Ectodermal cell (in vitro differentiated cells): Measurements from ENCODE around the gene NEUROD1.
A peak's percentile ranks its signal among the peaks of the same experiment; 100 is the strongest.

Experiments
- H3K27ac ChIP-seq: 2 replicates; pipeline ENCODE4 v1.7.0; 2013; ENCODE audit warnings: mild to moderate bottlenecking, low read depth, low read length; ENCODE audit not compliant: insufficient read depth, poor library complexity, severe bottlenecking
- H3K27me3 ChIP-seq: 2 replicates; pipeline ENCODE4 v1.7.0; 2013; ENCODE audit warnings: mild to moderate bottlenecking, low read length; ENCODE audit not compliant: insufficient read depth, control insufficient read depth, poor library complexity, severe bottlenecking
- H3K36me3 ChIP-seq: one replicate; pipeline ENCODE4 v1.7.0; 2013; ENCODE audit warnings: low read length; ENCODE audit not compliant: control insufficient read depth, insufficient read depth
- H3K4me1 ChIP-seq: one replicate; pipeline ENCODE4 v1.7.0; 2013; ENCODE audit warnings: low read length; ENCODE audit not compliant: control insufficient read depth, insufficient read depth
- H3K4me3 ChIP-seq: 2 replicates; pipeline ENCODE4 v1.7.0; 2013; ENCODE audit warnings: low read depth, low read length, control low read depth; ENCODE audit not compliant: insufficient read depth
- H3K9me3 ChIP-seq: 2 replicates; pipeline ENCODE4 v1.7.0; 2013; ENCODE audit warnings: mild to moderate bottlenecking, low read length, moderate library complexity; ENCODE audit not compliant: control insufficient read depth
- WGBS, 2 experiments: methylation state at CpG; one replicate each; pipeline ENCODE4 v1.1.7; 2013; ENCODE audit warnings: missing lambda C conversion rate in 2 of 2; 5-methylcytosine and 5-hydroxymethylcytosine counted together

The NEUROD1 gene

GRCh38 chr2:181680937-181681811 is 857 bp upstream of the NEUROD1 start:
- whole genome bisulfite sequencing, 2 experiments, result 4 to 6% methylated on average over 38 of the region's 38 CpGs
- peaks cover 100% of the 10 kb centered on the region for H3K27me3 ChIP-seq
- H3K36me3 ChIP-seq, result no peaks in the 10 kb centered on the region
- H3K4me1 ChIP-seq, result peaks cover 21% of the 10 kb centered on the region
- no peak overlapping the region for H3K27ac ChIP-seq
- no peaks in the 10 kb centered on the region for H3K9me3 ChIP-seq
- H3K4me3 ChIP-seq, result peak overlapping the region; percentile 23

- 2 to 5% methylated on average over 20 of the region's 20 CpGs for WGBS, 2 experiments
- H3K27me3 ChIP-seq, result peaks cover 100% of the 10 kb centered on the region
- H3K4me3 ChIP-seq, result no peak overlapping the region
- H3K9me3 ChIP-seq, result no peaks in the 10 kb centered on the region
- H3K4me1 ChIP-seq, result peaks cover 19% of the 10 kb centered on the region
- H3K36me3 ChIP-seq, result no peaks in the 10 kb centered on the region
- H3K27ac ChIP-seq, result no peak overlapping the region
Observed at GRCh38 chr2:181679544-181679979, 755 bp downstream of the NEUROD1 start.

GRCh38 chr2:181678861-181679543 is 1.3 kb downstream of the NEUROD1 start:
- 32 to 37% methylated on average over 17 to 18 of the region's 18 CpGs for WGBS, 2 experiments
- no peaks in the 10 kb centered on the region for H3K36me3 ChIP-seq
- H3K4me1 ChIP-seq, result peaks cover 14% of the 10 kb centered on the region
- no peak overlapping the region for H3K27ac ChIP-seq
- H3K9me3 ChIP-seq, result no peaks in the 10 kb centered on the region
- peaks cover 100% of the 10 kb centered on the region for H3K27me3 ChIP-seq
- no peak overlapping the region for H3K4me3 ChIP-seq

GRCh38 chr2:181677912-181678586 is 2.3 kb downstream of the NEUROD1 start:
- WGBS, 2 experiments, result 14 to 15% methylated on average over 41 of the region's 41 CpGs
- H3K27ac ChIP-seq, result no peak overlapping the region
- peaks cover 97% of the 10 kb centered on the region for H3K27me3 ChIP-seq
- H3K4me1 ChIP-seq, result peaks cover 9% of the 10 kb centered on the region
- H3K36me3 ChIP-seq, result no peaks in the 10 kb centered on the region
- H3K9me3 ChIP-seq, result no peaks in the 10 kb centered on the region
- no peak overlapping the region for H3K4me3 ChIP-seq

GRCh38 chr2:181675254-181675653 is 5.1 kb downstream of the NEUROD1 start:
- 30 to 36% methylated on average over 4 of the region's 4 CpGs for WGBS, 2 experiments
- no peak overlapping the region for H3K4me3 ChIP-seq
- H3K27ac ChIP-seq, result no peak overlapping the region
- H3K36me3 ChIP-seq, result no peaks in the 10 kb centered on the region
- H3K9me3 ChIP-seq, result no peaks in the 10 kb centered on the region
- peaks cover 85% of the 10 kb centered on the region for H3K27me3 ChIP-seq
- H3K4me1 ChIP-seq, result no peaks in the 10 kb centered on the region

- Histone ChIP-seq H3K27ac (no peak overlapping the region), H3K36me3 (no peaks in the 10 kb centered on the region), H3K4me1 (no peaks in the 10 kb centered on the region), H3K27me3 (peaks cover 77% of the 10 kb centered on the region), H3K4me3 (no peak overlapping the region), H3K9me3 (no peaks in the 10 kb centered on the region)
Observed at GRCh38 chr2:181674461-181674860, 5.9 kb downstream of the NEUROD1 start.

GRCh38 chr2:181673173-181673572 is 7.1 kb downstream of the NEUROD1 start:
- Histone ChIP-seq H3K9me3 (no peaks in the 10 kb centered on the region), H3K4me3 (no peak overlapping the region), H3K4me1 (no peaks in the 10 kb centered on the region), H3K36me3 (no peaks in the 10 kb centered on the region), H3K27ac (no peak overlapping the region), H3K27me3 (peaks cover 75% of the 10 kb centered on the region)
- 72 to 82% methylated on average over 2 of the region's 2 CpGs for WGBS, 2 experiments

GRCh38 chr2:181672255-181673008 is 7.9 kb downstream of the NEUROD1 start:
- Histone ChIP-seq H3K36me3 (no peaks in the 10 kb centered on the region), H3K27me3 (peaks cover 69% of the 10 kb centered on the region), H3K9me3 (no peaks in the 10 kb centered on the region), H3K4me3 (no peak overlapping the region), H3K27ac (no peak overlapping the region), H3K4me1 (no peaks in the 10 kb centered on the region)

- Histone ChIP-seq H3K4me1 (no peaks in the 10 kb centered on the region), H3K9me3 (no peaks in the 10 kb centered on the region), H3K36me3 (no peaks in the 10 kb centered on the region), H3K4me3 (no peak overlapping the region), H3K27ac (no peak overlapping the region), H3K27me3 (peaks cover 51% of the 10 kb centered on the region)
- WGBS, 2 experiments, result no CpG with 5 or more reads among the region's 1 CpG
Observed at GRCh38 chr2:181670632-181671031, 9.7 kb downstream of the NEUROD1 start.
